HG02623 (cell line): Measurements from ENCODE around the gene CDH13.

Source experiments
- ATAC-seq: cut with Tn5 transposase; IDR thresholded peaks from one replicate; pipeline ENCODE4 v1.9.1; 2021; ENCODE audit warnings: moderate library complexity; ENCODE audit not compliant: unreplicated experiment

CDH13 gene

DNA sequence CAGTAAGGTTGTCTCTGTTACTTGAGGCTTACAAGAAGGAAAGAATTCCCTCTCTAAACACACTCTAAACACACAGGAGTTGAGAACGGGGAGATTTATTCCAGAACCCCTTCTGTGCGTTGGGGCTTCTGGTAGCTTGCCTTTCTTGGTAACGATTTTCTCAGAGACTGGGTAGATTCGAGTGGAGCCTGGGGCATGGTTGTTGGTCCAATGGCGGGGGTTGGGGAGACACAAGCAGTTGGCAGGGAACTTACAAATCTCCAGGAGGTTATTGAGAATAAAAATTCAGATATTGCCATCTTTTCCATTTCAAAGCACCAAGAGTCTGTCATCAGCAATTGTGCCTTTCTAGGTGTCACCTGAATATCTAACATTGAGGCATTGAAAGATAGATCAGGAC, 251.7 kb downstream of the CDH13 start:
- ATAC-seq = no peak

DNA sequence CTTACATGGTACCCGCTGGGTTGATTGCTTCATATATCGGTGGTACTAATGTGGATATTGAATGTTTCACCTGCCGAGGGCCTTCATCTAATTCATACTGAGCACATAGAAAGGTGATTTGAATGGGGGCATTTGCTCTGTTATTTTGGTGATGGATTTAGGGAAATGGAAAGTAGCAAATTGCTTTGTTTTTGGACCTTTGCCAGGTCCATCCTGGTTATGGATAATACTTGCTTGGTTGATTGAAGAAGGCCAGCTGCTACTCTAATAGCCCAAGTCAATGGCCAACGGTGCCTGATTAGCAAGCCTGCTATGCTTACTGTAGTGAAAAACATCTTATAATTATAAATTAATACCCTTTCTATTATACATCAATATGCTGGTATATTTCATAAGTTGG, 253.6 kb downstream of the CDH13 start:
- no peak for ATAC-seq

DNA sequence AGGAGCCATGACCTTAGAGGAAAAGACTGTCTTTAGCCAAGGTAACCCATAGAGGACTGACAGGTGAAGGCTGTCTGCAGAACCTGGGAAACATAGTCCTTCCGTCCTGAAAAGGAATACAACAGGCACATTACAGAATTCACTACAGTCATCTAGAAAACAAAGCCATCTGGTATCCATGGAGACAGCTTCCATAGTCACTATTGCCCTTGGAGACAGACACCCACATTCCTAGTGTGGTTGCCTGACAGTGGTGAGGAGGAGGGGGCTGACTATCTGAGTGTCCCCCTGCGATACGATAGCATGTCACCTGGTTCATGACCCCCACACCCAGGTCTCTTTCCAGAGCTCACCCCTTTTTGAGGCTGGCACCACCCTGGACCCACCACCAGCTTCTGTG, 254.7 kb downstream of the CDH13 start:
- no peak for ATAC-seq

DNA sequence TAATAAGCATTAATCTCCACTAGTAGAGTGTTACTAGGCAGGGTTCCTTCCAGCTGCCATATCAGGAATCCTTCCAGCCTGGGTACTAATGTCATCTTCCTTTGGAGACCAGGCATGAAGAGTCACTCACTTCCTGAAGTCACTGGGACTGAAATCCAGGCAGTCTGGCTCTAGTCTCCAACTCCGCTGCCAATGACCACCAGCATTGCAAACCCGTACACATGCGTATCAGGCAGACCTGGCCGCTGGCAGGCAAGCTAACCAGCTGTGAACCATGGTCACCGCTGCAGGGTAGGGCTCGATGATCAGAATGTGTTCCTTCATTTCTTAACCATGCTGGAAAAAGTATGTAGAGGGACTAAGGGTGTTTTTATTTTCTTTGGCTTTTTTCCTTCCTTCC, 255.5 kb downstream of the CDH13 start:
- ATAC-seq = no peak

DNA sequence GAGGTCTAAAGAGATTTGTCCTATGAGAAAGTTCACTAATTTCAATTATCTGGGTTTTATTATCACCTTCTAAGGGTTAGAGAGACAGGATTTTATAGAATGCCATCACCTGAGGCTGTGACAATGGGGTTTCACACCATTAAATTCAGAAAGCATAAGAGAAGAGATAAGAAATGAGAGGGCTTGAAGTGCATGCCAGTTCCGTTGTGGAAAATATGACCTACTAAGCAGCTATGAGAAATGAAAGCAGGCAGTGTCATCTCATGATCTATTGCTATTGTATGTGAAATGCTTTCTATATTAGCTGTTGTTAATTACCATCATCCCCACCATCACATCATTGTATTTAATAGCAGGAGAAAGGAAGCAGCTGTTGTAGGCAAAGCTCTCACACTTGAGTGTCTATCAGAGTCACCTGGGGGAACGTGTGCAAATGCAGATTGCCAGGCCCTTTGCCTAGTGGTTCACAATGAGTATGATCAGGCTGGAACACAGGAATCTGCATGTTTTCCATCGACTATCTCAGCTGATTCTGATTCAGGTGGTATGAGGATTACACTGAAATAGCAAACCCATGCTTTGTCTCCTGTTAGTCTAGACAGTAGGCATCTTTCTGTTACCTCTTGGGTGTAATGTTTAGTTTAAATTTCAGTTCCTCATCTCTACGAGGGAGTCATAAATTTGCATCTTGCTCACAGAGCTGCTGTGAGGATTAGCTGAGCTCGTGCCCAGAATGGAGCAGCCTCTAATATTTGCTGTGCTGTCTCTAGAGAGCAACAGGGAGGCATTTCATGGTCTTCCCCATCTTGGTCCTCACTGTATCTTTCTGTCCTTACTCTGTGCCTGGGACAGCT, 256.4 kb downstream of the CDH13 start:
- no peak for ATAC-seq

DNA sequence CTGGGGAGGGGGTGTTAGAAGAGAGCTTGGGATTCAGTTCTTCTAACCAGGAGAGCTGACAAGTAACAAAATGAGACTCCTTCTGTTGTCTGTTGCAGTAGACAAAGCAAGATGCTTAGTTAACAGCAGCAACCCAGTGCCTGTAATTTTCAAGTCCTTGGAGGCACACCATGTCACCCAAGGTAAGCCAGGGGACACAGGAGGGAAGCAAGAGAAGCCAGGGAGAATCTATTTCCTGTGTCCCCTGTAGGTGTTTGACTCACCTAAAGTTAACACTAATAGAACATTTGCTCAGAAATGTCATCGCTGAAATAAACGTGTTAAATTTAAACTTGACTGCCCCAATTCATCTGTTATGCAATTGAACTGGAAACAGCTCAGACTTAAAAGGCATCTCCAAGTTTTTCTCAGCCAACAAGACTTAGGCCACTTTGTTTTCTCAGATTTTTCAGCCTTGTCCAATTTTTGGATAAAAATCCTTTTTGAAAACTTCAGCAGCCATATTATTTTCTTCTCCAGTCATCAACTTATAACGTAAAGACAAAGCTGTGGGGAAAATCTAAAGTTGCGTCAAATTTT, 257.6 kb downstream of the CDH13 start:
- no peak for ATAC-seq

DNA sequence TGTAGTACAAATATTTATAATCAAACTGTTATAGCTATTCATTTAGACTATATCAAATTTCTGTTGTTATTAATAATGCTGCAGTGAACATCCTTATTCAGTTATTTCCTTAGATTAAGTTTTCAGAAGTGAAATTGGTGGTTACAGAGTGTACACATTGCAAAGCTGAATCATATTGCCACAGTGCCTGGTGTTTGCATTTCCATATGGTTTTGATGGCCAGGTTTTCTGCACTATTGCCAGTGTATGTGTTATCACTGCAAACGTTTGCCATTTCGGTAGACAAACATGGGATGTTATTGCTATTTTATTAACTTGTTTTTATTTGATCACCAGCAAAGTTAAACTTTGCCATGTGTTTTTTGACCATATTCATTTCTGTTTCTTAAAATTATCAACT, 259.4 kb downstream of the CDH13 start:
- no peak for ATAC-seq

DNA sequence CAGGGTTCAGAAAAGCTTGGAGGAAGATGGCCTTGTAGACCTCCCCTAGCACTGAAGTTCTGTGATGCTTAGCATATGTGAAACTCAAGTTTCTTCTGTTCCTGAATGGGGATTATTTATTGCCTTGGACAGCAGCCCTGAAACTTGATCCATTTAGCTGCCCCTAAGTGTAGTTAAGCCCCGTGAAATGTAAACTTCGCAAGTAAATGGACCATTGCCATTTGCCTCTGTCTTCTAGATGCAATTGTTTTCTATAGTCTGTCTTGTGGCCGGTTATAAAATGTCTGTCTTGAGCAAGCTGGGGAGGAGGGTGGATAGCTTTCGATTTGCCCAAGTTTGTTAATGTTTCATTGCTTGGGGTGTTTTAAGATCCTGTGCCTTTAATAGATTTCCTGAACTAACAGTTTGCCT, 261.8 kb downstream of the CDH13 start:
- no peak for ATAC-seq

DNA sequence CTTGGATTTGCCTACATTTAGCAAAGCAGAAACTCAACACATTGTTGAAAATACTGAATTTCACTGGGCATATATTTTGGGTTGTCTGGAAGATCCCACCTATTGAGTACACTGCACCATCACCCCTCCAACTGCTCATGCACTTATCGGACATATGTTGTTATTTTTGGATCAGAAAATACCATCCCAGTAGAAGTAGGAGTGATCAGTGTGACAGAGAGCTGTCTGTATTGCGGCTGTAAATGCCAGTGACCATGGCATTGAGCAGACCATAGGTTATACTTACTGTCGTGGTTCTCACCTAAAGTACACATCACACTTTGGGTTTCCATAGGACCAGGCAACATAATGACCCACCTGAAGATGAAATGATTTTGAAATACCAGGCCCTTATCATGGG, 264.7 kb downstream of the CDH13 start:
- ATAC-seq = no peak

DNA sequence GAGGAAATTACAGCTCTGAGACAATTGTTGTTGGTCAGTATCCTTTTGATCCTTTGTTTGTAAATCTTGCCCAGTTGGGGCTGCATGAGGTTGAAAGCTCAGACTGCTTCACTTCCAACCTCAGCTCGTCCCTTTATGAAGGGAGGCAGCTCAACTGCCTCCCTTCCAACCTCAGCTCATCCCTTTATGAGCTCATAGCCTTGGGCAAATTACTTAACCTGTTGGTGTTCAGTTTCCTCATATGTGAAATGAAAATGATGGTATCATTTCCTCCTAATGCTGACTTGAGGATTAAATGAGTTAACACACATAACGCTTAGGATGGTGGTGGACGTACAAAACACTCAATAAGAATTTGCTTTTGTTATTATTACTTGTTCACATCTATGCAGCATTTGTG, 265.1 kb downstream of the CDH13 start:
- no peak for ATAC-seq

DNA sequence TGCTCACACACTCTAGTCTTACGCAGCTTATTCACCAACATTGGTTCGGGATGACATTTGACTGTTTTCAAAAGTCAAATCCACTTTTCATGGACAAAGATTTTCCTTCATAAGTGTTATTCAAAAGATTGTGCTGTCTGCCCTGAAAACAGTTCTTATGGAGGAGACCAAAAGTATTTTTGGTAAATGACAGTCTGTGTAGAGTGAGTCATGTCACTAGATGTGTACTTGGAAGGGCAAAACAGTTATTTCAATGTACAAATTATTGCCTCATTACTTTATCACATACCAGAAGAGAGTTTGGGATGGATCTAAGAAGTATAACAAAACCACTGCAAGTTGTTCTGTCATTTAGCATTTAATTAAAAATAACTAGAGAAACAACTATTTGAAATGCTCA, 265.6 kb downstream of the CDH13 start:
- no peak for ATAC-seq

DNA sequence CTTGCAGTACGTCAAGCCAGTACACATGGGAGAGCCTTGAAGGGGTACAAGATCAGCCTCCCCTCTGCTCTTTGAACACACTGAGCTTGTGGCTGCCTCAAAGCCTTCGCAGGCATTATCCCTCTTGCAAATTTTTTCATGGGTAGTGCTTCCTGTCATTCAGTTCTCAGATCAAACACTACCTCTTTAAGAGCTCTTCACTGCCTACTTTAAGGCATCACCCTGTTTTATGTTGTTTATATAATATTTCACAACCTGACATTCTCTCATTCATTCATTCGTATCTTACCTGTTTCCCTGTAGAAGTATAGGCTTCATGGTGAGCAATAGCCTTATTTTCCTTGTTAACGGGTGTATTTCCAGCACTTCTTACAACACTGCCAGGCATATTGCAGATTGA, 269.1 kb downstream of the CDH13 start:
- no peak for ATAC-seq

DNA sequence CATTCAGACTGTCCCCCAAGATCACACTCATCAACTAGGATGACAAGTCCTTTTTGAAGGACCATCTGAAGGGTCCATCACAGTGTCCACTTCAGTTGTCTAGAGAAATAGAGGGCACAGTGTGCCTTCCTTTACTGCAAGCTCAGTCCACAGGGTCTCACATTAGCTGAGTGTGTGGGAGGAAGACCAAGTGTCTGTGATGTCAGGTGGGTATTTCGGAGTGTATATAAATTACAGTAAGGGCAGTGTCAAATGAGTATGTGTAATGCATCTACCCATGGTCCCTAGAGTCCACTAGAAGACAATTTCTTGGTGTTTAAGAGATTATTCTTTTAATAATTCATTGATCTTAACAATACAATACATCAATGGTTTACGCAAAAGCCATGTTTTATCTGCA, 272.2 kb downstream of the CDH13 start:
- ATAC-seq = no peak

DNA sequence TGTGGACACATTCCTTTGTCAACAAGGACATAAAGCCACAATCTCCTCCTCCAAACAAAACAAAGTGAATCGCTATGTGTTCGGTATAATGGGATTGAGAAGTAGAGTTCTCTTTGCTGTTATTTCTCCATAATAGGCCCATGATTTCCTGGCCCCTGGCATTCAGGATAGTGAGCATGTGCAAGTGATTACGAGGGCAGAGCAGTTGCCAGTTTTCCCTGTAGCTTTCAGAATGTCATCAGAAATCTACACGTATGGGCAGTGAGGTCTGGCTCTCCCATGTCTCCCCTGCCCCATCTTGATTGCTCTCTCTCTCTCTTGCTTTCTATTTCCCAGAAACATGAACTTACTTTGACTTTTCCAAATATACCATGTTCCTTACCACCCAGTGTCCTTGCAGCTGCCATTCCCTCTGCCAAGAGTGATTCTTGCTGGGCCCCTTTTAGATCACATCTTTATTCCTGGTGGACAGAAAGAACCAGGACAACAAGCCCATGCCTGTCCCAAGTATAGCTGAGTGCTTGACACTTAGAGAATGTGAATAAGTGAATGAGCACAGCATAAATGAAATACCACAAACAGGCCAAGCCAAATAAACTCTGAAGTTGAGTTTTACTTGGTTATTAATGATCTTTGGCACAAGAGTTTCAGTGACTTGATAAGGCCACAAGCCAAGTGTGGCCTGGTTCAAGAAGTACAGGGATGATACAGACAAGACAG, 273.1 kb downstream of the CDH13 start:
- ATAC-seq = no peak

DNA sequence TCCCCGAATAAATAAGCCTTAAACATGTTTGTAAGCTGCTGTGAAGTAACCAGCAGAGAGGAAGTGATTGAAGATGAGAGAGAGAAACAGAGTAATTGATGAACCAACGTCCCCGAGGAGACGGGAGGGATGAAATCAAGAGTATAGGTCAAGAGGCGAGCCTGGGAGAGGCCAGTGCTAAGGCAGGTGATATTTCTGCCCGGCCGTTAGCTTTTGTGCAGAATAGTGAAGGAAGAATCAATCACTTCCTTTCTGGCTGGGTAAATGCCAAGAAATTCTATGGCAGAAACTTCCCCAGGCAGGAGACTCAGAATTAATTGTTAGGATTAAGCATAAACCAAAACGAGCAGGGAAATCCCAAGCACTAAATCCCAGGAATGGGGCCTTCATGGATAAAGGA, 273.8 kb downstream of the CDH13 start:
- ATAC-seq = no peak

DNA sequence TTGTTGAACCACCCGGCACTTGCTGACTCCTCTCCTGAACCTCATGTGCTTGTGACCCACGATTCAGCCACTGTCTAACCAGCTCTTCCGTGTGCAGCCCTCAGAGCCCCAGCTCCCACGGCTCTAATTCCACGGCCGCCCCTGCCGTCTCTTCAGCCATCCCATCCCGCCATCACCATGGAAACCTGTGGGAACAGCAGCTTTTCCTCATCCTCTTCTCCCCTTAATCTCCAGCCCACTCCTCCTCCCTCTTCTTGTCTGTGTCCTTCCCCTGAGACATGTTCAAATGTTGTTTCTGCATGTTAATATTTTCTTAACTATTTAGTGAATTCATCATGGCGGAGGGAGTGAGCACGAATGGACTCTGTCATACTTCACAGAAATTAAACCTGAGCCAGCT, 285.2 kb downstream of the CDH13 start:
- no peak for ATAC-seq

DNA sequence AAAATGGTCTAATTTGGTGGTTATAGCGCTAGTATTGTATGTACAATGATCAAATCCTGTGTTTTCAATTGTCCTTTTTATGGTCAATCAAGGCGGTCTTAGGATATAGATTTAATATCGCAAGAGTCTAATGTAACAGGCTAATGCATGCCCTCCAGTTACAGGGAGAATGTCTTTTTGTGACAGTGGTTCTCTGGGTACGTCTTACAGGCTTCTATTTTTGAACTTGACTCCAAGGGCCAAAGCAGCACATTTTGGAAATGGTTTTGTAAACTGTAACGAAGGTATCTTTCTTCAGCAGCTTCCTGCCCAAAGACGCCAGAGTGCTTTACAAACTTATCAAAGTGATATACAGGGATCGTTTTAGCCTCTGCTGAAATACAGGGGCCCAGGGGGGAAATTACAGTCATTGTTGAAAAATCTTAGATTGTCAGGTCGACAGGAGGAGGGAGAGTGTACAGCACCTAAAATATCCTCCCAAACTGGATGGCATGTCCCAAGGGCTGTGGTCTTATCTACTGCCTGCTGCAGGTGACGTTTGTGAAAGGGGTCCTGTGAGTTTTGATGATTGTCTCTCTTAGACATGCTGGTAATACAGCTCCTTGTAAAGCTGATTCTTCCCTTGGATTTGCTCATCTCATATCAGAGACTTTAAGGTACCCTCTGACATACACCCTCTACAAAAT, 288.5 kb downstream of the CDH13 start:
- ATAC-seq = no peak

DNA sequence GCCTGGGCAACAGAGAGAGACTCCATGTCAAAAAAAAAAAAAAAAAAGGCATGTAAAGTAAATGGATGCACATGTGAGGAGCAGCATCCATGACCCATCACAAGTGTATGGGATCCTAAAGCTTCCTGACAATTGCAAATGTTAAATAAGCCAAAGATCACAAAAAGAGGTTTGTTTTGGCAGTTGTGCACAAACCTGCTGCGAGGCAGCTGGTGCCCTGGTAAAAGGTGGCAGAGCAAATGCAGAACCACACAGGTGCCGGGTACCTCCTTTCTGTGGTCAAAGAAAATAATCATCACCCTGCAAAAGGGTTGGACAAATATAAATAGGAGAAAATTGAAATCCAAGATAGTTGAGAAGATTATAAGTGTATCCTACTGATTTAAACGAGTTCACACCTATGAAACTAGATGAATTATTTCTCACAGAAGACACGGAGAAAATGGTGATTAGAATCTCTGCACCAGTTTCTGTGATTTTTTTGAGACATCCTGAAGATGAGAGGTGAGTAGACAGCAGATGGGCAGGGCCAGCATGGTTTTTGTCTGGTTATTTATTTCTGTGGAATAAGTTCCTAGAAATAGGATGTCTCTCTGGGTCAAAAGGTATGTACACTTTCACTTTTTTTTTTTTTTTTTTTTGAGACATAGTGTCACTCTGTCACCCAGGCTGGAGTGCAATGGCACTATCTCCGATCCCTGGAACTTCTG, 291.3 kb downstream of the CDH13 start:
- no peak for ATAC-seq

DNA sequence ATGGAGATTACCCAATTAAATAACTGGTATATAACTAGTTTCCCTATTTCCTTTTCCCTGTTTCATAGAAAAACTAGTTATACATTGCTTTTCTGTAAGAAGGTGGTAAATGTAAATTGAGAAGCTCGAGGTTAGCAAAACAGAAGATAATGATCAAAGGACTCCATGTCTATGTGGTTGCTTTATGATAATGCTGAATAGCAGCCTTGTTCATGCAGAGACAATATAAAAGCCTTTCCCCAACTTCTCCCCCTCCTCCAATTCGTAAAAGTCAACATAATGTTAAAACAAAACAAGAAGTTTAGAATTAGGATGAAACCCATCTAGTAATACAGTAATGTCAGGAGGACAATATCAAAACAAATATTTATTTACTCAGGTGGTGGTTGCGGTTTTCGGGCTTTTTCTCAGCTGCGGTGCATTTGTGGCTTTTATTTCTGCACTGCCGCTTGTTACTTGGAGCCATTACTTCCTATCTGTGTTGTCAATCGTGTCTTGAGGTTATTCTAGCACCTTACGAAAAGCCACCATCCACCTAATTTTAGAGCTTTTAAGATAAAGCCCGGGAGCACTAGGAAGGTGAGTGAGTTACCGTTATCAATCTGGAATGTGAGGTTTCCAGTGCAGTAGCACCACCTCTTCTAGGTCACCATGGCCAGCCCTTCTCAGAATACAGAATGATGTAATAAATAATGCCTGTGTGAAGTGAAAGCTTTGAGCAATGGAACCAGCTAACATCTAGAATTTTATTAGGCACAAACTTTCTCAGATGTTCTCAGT, 297.5 kb downstream of the CDH13 start:
- ATAC-seq = no peak

DNA sequence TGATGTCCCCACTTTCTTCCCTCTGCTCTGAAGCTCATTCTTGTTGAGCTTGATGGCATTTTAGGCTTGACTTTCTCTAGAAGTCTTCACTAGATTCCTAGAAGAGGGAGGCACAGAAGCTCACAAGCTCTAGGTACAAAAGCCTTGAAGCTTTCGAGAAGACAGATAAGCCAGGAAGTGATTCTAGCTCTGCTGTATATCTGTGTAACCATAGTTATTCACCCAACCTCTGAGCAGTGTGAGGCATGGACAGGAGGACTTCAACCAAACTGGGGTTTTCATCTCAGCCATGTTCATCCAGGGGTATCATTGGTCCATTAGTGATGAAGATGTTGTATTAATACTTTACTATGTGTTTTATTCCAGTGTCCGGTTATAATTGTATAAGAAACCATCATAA, 299.7 kb downstream of the CDH13 start:
- no peak for ATAC-seq
